OCI-LY1 (cell line): ENCODE measurements around the gene TEX38.

Experiments
- EZH2 ChIP-seq: fragments of 200-600 bp; sonication (generic), shearing (Covaris generic); IDR thresholded peaks from 2 replicates; pipeline ENCODE4 v1.8.0; 2017; ENCODE audit warnings: borderline replicate concordance, mixed run types, mild to moderate bottlenecking, antibody characterized with exemption, low read length, moderate library complexity, mixed read lengths
- TF ChIP-seq, protein P1 (sequence below): fragments of 200-600 bp; sonication (generic), shearing (Covaris generic); IDR thresholded peaks from 2 replicates; pipeline ENCODE4 v1.5.1; 2017; ENCODE audit warnings: mild to moderate bottlenecking, antibody characterized with exemption, low read length, moderate library complexity, mixed read lengths

DNA sequence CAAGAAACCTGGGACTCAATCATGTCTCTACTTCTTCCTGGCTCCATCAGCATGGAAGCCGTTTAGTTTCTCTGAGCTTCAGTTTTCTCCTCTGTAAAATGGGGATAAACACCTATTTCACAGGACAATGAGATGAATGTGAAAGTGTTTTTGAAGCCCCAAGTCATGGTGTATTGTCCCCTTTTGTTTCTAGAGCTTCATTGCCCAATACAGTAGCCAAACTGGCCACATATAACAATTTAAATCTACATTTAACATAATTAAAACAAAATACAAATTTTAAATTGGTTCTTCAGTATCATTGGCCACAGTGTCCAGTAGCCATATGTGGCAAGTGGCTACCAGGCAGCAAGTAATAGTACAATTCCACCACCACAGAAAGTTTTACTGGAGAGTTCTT lies 49.5 kb downstream of the TEX38 start:
- TF ChIP-seq, protein P1, sequence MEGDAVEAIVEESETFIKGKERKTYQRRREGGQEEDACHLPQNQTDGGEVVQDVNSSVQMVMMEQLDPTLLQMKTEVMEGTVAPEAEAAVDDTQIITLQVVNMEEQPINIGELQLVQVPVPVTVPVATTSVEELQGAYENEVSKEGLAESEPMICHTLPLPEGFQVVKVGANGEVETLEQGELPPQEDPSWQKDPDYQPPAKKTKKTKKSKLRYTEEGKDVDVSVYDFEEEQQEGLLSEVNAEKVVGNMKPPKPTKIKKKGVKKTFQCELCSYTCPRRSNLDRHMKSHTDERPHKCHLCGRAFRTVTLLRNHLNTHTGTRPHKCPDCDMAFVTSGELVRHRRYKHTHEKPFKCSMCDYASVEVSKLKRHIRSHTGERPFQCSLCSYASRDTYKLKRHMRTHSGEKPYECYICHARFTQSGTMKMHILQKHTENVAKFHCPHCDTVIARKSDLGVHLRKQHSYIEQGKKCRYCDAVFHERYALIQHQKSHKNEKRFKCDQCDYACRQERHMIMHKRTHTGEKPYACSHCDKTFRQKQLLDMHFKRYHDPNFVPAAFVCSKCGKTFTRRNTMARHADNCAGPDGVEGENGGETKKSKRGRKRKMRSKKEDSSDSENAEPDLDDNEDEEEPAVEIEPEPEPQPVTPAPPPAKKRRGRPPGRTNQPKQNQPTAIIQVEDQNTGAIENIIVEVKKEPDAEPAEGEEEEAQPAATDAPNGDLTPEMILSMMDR = no peak
- no peak for TF ChIP-seq EZH2
